Lung (tissue), 12 donors: ENCODE results near the gene FYN. TPM values are rescaled to one million over a fixed set of nuclear protein-coding genes. Genes with fewer than 3 reads are reported as not detected.

Experiments used
- ATAC-seq: fragments of 200-7000 bp; cut with Tn5 transposase; one replicate; pipeline ENCODE4 v1.9.1; 2020; ENCODE audit warnings: moderate number of reproducible peaks; ENCODE audit not compliant: insufficient read depth, low FRiP score
- DNase-seq, 3 donors: peaks; one replicate each; pipeline ENCODE4 v3.0.0-alpha.2; 2013 to 2017
- H3K27ac ChIP-seq, 2 donors: one replicate each; pipeline ENCODE4 v1.5.1; 2013; ENCODE audit warnings: mild to moderate bottlenecking in 2 of 2, moderate library complexity in 2 of 2, control low read depth in 1 of 2, inconsistent platforms in 1 of 2, low read depth in 1 of 2, low read length in 1 of 2
- H3K27me3 ChIP-seq, 3 donors: one replicate each; pipeline ENCODE4 v1.5.1; 2013; ENCODE audit warnings: low read length in 2 of 3; ENCODE audit not compliant: control insufficient read depth in 3 of 3, insufficient read depth in 3 of 3
- H3K36me3 ChIP-seq, 4 donors: one replicate each; pipeline ENCODE4 v1.5.1; 2013; ENCODE audit warnings: low read length in 4 of 4, mild to moderate bottlenecking in 1 of 4, moderate library complexity in 1 of 4; ENCODE audit not compliant: control insufficient read depth in 4 of 4, insufficient read depth in 4 of 4
- H3K4me1 ChIP-seq, 5 donors: one replicate each; pipeline ENCODE4 v1.5.1; 2013; ENCODE audit warnings: low read length in 5 of 5, mild to moderate bottlenecking in 2 of 5, moderate library complexity in 1 of 5; ENCODE audit not compliant: control insufficient read depth in 5 of 5, insufficient read depth in 5 of 5
- H3K4me3 ChIP-seq: one replicate; pipeline ENCODE4 v1.5.1; 2013; ENCODE audit warnings: mild to moderate bottlenecking, control low read depth, moderate library complexity
- H3K9ac ChIP-seq, 2 donors: one replicate each; pipeline ENCODE4 v1.5.1; 2013; ENCODE audit warnings: low read length in 2 of 2, control low read depth in 1 of 2; ENCODE audit not compliant: insufficient read depth in 1 of 2
- H3K9me3 ChIP-seq, 4 donors: one replicate each; pipeline ENCODE4 v1.5.1; 2013; ENCODE audit warnings: low read length in 3 of 4, mild to moderate bottlenecking in 1 of 4, moderate library complexity in 1 of 4; ENCODE audit not compliant: control insufficient read depth in 4 of 4, insufficient read depth in 3 of 4
- CTCF ChIP-seq: IDR thresholded peaks from 2 replicates; pipeline ENCODE4 v1.5.1; 2012; ENCODE audit warnings: mild to moderate bottlenecking; ENCODE audit errors: control extremely low read depth, extremely low read depth
- WGBS, 2 donors: extraction: QIAGEN DNeasy Blood & Tissue Kit; methylation state at CpG; one replicate each; pipeline ENCODE4 v1.1.7; 2013; 5-methylcytosine and 5-hydroxymethylcytosine counted together
- polyA plus RNA-seq, 2 donors: library from polyadenylated mRNA; stranded (reverse); fragments of 200-250 nt; gene quantifications; one replicate each; pipeline ENCODE4 v1.2.1, GENCODE V29; 2013
- total RNA-seq, 2 donors: library from RNA; depleted of rRNA in 1 of 2; stranded (reverse); fragments of >200 nt in 1 of 2; gene quantifications; one replicate each; pipeline ENCODE4 v1.2.1, GENCODE V29; 2014 to 2021
- donor health status: control.
- donor health status: control.
- donor health status: Bipolar disorder and iron deficiency.
- donor health status: healthy.
- donor health status: DM: yes; HTN: yes; CAD: no.

The FYN gene
- total and polyA plus RNA-seq, 4 donors = 27.3 to 157 (median 71.0) TPM

- WGBS, 2 donors = 69 to 77% methylated on average over 8 of the region's 8 CpGs
- H3K4me1 ChIP-seq = peaks cover 0 to 16% (median 12%) of the 10 kb centered on the region in 5 donors
- no peaks in the 10 kb centered on the region for H3K9me3 ChIP-seq
- ATAC-seq (no peak), DNase-seq (no peak)
- no peak for TF ChIP-seq CTCF
- H3K36me3 ChIP-seq = peaks cover 0 to 15% (median 1%) of the 10 kb centered on the region in 4 donors
- H3K27ac ChIP-seq = no peak overlapping the region
- H3K27me3 ChIP-seq = no peaks in the 10 kb centered on the region
- no peak overlapping the region for H3K4me3 ChIP-seq
- H3K9ac ChIP-seq = no peak overlapping the region
These were observed 96.7 kb downstream of the FYN start for GRCh38 chr6:111776236-111777221.

- H3K27me3 ChIP-seq = no peaks in the 10 kb centered on the region
- H3K9me3 ChIP-seq = no peaks in the 10 kb centered on the region
- no peak for TF ChIP-seq CTCF
- peaks cover 0 to 15% (median 3%) of the 10 kb centered on the region in 4 donors for H3K36me3 ChIP-seq
- no peak overlapping the region for H3K9ac ChIP-seq
- ATAC-seq = no peak
- no peak overlapping the region for H3K27ac ChIP-seq
- no peak for DNase-seq
- no peak overlapping the region for H3K4me3 ChIP-seq
- 90 to 93% methylated on average over 8 of the region's 8 CpGs for WGBS, 2 donors
- peaks cover 0 to 12% (median 6%) of the 10 kb centered on the region in 5 donors for H3K4me1 ChIP-seq
These were observed 97.9 kb downstream of the FYN start for GRCh38 chr6:111775145-111775922.

GRCh38 chr6:111774346-111774703, 98.9 kb downstream of the FYN start:
- DNase-seq (no peak), ATAC-seq (no peak)
- H3K9ac ChIP-seq = no peak overlapping the region
- no peak for TF ChIP-seq CTCF
- peaks cover 0 to 11% (median 3%) of the 10 kb centered on the region in 4 donors for H3K36me3 ChIP-seq
- H3K27ac ChIP-seq = no peak overlapping the region
- H3K27me3 ChIP-seq = no peaks in the 10 kb centered on the region
- 92 to 100% methylated on average over 1 of the region's 1 CpG for WGBS, 2 donors
- no peak overlapping the region for H3K4me3 ChIP-seq
- no peaks in the 10 kb centered on the region for H3K9me3 ChIP-seq
- H3K4me1 ChIP-seq = peaks cover 0 to 20% (median 6%) of the 10 kb centered on the region in 5 donors
